ENCODE data around the gene YAP1. TPM values are rescaled to one million over a fixed set of nuclear protein-coding genes. Genes with fewer than 3 reads are reported as not detected.

YAP1 gene
- total and polyA plus RNA-seq, 4 donors = 3.7 to 65.6 (median 18.3) TPM

DNA sequence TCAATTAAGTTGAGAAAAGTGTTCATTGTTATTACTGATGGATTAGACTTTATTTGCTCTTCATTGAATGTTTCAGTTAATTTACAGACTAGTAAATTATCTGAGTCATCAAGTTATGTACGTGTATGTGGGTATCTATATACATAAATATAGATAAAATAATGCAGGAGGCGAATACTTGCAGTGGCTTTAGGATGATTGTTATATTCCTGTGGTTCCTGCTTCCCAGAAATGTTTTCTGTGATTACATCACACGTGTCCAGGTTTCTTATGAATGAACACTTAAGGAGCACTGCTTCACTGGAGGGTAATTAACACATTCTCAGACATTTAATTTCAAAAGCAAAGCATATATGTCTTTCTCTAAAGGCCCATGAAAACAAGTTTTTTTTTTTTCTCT, 28.4 kb downstream of the YAP1 start:
- 91% methylated on average over 3 of the region's 3 CpGs for WGBS
- TF ChIP-seq NR2F2 (IDR thresholded peaks at IDR 0.05) = no peak
- TF ChIP-seq, protein P1, sequence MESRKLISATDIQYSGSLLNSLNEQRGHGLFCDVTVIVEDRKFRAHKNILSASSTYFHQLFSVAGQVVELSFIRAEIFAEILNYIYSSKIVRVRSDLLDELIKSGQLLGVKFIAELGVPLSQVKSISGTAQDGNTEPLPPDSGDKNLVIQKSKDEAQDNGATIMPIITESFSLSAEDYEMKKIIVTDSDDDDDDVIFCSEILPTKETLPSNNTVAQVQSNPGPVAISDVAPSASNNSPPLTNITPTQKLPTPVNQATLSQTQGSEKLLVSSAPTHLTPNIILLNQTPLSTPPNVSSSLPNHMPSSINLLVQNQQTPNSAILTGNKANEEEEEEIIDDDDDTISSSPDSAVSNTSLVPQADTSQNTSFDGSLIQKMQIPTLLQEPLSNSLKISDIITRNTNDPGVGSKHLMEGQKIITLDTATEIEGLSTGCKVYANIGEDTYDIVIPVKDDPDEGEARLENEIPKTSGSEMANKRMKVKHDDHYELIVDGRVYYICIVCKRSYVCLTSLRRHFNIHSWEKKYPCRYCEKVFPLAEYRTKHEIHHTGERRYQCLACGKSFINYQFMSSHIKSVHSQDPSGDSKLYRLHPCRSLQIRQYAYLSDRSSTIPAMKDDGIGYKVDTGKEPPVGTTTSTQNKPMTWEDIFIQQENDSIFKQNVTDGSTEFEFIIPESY (IDR thresholded peaks at IDR 0.05) = no peak
- TF ChIP-seq, protein P2, sequence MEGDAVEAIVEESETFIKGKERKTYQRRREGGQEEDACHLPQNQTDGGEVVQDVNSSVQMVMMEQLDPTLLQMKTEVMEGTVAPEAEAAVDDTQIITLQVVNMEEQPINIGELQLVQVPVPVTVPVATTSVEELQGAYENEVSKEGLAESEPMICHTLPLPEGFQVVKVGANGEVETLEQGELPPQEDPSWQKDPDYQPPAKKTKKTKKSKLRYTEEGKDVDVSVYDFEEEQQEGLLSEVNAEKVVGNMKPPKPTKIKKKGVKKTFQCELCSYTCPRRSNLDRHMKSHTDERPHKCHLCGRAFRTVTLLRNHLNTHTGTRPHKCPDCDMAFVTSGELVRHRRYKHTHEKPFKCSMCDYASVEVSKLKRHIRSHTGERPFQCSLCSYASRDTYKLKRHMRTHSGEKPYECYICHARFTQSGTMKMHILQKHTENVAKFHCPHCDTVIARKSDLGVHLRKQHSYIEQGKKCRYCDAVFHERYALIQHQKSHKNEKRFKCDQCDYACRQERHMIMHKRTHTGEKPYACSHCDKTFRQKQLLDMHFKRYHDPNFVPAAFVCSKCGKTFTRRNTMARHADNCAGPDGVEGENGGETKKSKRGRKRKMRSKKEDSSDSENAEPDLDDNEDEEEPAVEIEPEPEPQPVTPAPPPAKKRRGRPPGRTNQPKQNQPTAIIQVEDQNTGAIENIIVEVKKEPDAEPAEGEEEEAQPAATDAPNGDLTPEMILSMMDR (IDR thresholded peaks at IDR 0.05; ENCODE audit: low read depth, low read length, missing input control) = no peak
- no peak for TF ChIP-seq GABPA (IDR thresholded peaks at IDR 0.05 in 1 of 2, conservative IDR thresholded peaks at IDR 0.05 in 1 of 2)
- TF ChIP-seq HNF4A (conservative IDR thresholded peaks at IDR 0.05) = no peak
- TF ChIP-seq, protein P3, sequence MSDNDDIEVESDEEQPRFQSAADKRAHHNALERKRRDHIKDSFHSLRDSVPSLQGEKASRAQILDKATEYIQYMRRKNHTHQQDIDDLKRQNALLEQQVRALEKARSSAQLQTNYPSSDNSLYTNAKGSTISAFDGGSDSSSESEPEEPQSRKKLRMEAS (IDR thresholded peaks at IDR 0.05) = no peak
- no peak for TF ChIP-seq SP1 (IDR thresholded peaks at IDR 0.05)
- TF ChIP-seq, protein P4, sequence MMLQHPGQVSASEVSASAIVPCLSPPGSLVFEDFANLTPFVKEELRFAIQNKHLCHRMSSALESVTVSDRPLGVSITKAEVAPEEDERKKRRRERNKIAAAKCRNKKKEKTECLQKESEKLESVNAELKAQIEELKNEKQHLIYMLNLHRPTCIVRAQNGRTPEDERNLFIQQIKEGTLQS (IDR thresholded peaks at IDR 0.05) = no peak
- TF ChIP-seq, protein P5, sequence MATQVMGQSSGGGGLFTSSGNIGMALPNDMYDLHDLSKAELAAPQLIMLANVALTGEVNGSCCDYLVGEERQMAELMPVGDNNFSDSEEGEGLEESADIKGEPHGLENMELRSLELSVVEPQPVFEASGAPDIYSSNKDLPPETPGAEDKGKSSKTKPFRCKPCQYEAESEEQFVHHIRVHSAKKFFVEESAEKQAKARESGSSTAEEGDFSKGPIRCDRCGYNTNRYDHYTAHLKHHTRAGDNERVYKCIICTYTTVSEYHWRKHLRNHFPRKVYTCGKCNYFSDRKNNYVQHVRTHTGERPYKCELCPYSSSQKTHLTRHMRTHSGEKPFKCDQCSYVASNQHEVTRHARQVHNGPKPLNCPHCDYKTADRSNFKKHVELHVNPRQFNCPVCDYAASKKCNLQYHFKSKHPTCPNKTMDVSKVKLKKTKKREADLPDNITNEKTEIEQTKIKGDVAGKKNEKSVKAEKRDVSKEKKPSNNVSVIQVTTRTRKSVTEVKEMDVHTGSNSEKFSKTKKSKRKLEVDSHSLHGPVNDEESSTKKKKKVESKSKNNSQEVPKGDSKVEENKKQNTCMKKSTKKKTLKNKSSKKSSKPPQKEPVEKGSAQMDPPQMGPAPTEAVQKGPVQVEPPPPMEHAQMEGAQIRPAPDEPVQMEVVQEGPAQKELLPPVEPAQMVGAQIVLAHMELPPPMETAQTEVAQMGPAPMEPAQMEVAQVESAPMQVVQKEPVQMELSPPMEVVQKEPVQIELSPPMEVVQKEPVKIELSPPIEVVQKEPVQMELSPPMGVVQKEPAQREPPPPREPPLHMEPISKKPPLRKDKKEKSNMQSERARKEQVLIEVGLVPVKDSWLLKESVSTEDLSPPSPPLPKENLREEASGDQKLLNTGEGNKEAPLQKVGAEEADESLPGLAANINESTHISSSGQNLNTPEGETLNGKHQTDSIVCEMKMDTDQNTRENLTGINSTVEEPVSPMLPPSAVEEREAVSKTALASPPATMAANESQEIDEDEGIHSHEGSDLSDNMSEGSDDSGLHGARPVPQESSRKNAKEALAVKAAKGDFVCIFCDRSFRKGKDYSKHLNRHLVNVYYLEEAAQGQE (IDR thresholded peaks at IDR 0.05) = no peak
- no peak for TF ChIP-seq EGR1 (IDR thresholded peaks at IDR 0.05; ENCODE audit: low read depth in 2 of 2)
- no peak for TF ChIP-seq FOXA2 (IDR thresholded peaks at IDR 0.05)
- Histone ChIP-seq H3K36me3 (ENCODE audit: control insufficient read depth in 4 of 4, insufficient read depth in 3 of 4, low read depth in 1 of 4, low read length in 3 of 4) (no peaks in the 10 kb centered on the region), H3K27ac (ENCODE audit: low read depth in 1 of 2, low read length in 2 of 2) (no peak overlapping the region), H3K4me3 (ENCODE audit: low read depth in 1 of 3, low read length in 3 of 3) (no peak overlapping the region), H3K27me3 (ENCODE audit: control insufficient read depth in 4 of 4, insufficient read depth in 4 of 4, low read length in 3 of 4) (no peaks in the 10 kb centered on the region), H3K9ac (ENCODE audit: low read depth in 1 of 2, low read length in 2 of 2) (no peak overlapping the region), H3K4me1 (ENCODE audit: control insufficient read depth in 4 of 4, insufficient read depth in 4 of 4, low read length in 3 of 4) (peaks cover 0 to 11% (median 3%) of the 10 kb centered on the region in 4 donors), H3K9me3 (ENCODE audit: control insufficient read depth in 4 of 4, low read length in 3 of 4) (no peaks in the 10 kb centered on the region)
- DNase-seq (ENCODE audit: low spot score) = no peak

DNA sequence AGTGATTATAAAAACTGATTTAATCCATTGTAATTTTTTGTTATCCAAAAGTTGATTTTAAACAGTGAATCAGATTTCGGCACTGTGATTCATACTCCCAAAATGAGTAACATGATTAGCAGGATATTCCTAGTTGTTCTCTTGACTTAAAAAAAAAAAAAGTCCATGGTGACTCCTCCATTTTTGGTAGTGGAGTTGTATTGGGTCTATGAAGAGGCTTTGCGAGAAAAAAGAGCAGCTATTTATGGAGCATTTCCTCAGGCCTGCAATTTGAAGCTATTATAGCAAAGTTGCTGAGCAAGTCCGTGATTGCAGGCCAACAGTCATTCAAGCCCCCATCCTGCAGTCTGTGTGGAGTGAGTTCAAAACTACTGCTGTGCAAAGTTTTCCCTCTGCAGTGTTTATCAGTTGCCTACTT, 28.8 kb downstream of the YAP1 start:
- Histone ChIP-seq H3K9ac (ENCODE audit: low read depth in 1 of 2, low read length in 2 of 2) (no peak overlapping the region), H3K27ac (ENCODE audit: low read depth in 1 of 2, low read length in 2 of 2) (no peak overlapping the region), H3K9me3 (ENCODE audit: control insufficient read depth in 4 of 4, low read length in 3 of 4) (no peaks in the 10 kb centered on the region), H3K4me1 (ENCODE audit: control insufficient read depth in 4 of 4, insufficient read depth in 4 of 4, low read length in 3 of 4) (peaks cover 0 to 15% (median 7%) of the 10 kb centered on the region in 4 donors), H3K27me3 (ENCODE audit: control insufficient read depth in 4 of 4, insufficient read depth in 4 of 4, low read length in 3 of 4) (no peaks in the 10 kb centered on the region), H3K36me3 (ENCODE audit: control insufficient read depth in 4 of 4, insufficient read depth in 3 of 4, low read depth in 1 of 4, low read length in 3 of 4) (no peaks in the 10 kb centered on the region), H3K4me3 (ENCODE audit: low read depth in 1 of 3, low read length in 3 of 3) (no peak overlapping the region)
- WGBS = 68% methylated on average over 3 of the region's 3 CpGs
- DNase-seq (ENCODE audit: low spot score) = no peak
- TF ChIP-seq GABPA (IDR thresholded peaks at IDR 0.05 in 1 of 2, conservative IDR thresholded peaks at IDR 0.05 in 1 of 2) (no peak), JUND (IDR thresholded peaks at IDR 0.05) (no peak), RXRA (IDR thresholded peaks at IDR 0.05) (no peak), HNF4G (IDR thresholded peaks at IDR 0.05) (no peak), EGR1 (IDR thresholded peaks at IDR 0.05; ENCODE audit: low read depth in 2 of 2) (no peak), TAF1 (conservative IDR thresholded peaks at IDR 0.05) (no peak), HNF4A (conservative IDR thresholded peaks at IDR 0.05) (no peak), NR2F2 (IDR thresholded peaks at IDR 0.05) (no peak)
- TF ChIP-seq, protein P4 (IDR thresholded peaks at IDR 0.05) = no peak
- TF ChIP-seq, protein P2 (IDR thresholded peaks at IDR 0.05; ENCODE audit: low read depth, low read length, missing input control) = no peak
- TF ChIP-seq, protein P1 (IDR thresholded peaks at IDR 0.05) = no peak

Data from liver (tissue), 9 donors.